HG02759 (cell line): ENCODE measurements around the gene GSAP.

Source experiments
- ATAC-seq: cut with Tn5 transposase; IDR thresholded peaks from one replicate; pipeline ENCODE4 v1.9.1; 2021; ENCODE audit warnings: mild to moderate bottlenecking, moderate library complexity; ENCODE audit not compliant: unreplicated experiment

GSAP gene

DNA sequence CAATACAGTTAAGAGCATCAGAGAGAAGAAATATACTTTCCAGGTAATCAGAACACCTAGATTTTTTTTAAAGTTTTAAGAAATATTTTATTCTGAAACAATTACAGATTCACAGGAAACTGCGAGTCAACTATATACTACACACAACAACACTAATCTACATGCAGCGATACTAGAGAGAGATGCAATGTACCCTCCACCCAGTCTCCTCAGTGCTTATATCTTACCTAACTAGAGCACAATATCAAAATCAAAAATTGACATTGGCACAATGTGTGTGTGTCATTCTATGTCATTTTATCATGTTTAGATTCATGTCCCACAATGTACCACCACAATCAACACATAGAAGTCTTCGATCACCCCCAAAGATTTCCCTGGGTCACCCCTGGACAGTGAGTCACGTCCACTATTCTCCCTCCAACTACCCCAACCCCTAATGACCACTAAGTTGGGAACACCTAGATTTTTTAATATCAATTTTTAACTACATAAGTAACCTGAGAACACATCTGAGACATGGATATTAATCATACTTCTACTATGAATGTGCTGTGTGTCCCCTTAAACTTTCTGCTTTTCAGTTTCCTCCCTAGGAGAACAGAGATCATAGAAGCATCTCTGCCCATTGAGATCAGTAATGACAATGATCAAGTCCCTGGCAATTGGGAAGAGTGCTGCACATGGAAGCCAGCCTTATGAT lies 86.5 kb downstream of the GSAP start:
- ATAC-seq = peak; percentile 15

DNA sequence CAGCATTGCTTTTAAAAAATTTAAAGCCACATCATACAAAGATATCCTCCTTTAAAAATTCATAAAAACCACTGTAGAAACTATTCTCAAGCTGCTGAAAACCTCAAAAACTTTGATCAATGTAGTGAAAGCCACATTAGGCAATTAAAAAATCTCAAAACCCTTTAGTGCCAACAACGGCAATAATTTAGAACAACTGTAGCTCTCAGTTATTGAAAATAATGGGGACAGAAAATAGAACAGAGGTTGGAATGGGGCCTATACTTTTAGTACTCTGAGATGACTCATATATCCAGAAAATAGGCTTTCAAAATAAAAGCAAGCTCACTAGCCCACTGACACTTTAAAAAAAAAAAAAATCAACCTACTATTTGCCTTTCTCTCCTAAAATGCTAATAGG lies 87.5 kb downstream of the GSAP start:
- no peak for ATAC-seq

DNA sequence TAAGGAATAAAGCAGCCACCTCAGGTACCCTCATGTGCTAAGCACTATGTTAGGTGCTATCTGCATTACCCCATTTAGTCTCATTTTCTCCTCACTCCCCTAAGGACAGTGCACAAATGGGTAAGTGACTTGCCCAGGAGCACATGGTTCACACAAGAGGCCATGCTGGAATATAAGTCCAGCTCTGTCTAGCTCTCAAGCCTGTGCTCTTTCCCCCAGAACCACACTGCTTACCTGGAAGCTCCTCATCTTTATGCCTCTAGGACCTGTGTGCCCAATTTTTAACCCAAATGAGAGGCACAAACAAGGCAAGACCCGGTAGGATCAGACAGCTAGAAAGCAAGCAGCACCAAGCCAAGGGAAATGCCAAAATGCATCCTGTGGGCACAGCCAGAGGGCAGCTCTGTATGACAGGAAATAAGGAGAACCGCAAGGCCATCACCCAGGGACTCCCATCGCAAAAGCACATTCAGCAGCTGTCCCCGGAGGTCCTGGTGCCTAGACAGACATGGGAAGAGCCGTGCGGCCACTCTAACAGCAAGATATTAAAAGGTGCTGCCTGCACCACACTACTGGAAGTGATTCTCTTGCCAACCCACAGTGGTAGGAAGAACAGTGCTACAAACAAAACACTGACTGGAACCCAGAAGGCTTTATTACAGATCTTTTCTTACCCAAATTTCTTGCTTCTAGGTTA lies 88.1 kb downstream of the GSAP start:
- ATAC-seq = no peak

DNA sequence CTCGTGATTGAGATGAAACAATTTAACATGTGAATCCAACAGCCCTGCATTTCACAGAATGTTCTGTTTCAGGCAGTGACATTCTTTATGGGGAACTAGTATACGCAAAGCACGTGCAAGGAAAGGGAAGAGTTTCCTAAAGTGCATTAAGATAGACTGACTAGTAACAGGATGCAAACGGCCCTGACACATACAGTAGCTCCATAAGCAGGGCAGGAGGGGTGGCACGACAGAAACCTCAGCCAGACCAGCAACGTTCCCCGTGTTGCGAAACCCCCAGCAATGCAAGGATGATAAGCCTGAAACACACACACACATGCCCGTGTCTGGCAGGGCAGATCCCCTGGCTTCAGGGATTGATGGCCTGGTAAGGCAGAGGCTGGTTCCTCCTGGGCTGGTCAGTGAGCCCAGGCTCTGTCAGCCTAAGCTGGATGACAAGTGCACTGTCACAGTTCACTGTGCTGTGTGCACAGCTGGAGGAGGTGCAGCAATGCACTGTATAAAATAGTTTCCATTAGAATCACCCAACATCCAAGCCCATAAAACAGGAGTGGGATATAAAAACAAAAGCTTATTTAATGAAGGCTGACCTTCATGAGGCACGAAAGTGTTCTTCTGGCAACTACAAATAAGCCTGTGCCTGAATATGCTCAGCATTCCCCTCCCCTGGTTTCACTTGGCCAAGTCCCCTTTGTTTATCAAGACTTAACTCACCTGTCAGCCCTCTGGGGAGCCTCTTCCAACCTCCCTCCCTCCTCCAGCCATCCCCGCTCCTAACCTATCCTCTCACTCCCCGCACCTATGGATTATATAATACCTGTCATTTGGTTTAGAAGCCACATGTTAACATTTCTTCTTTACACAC lies 88.8 kb downstream of the GSAP start:
- no peak for ATAC-seq

DNA sequence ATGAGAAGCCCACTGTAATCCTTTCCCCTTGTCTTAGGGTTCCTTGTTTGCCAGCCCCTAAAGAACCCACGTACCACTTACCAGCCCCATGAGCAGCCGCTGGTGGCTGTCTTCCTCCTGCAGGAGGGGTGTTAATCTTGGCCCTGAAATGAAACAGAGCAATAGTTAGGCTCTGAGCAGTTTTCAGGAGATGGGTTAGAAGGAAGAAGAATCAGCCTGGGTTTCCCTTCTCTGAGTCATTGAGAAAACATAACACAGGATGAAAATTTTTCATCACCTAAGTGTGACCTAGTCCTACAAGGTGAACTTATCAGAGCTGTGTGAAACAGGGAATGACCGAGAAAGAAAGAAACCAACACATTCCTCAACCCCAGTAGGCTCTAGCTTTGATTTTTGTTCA lies 90.0 kb downstream of the GSAP start:
- ATAC-seq = no peak

DNA sequence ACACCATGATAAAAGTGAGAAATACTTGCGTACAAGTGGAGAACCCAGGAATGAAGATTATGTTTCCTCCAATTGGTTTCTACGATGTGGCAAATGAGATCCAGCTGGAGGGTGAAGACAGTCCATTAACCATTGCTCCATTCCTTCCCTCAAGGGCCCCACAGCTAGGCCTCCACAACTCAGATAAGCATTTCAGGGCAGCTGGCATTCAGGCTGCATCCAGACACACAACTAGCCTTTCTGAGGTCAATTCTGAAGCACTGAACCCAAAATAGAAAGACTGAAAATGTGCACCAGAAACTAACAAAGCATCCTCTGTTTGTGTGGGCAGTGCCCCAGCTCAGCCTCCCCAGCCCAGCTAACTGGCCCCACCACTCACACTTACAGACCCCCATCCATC lies 94.8 kb downstream of the GSAP start:
- ATAC-seq = no peak

DNA sequence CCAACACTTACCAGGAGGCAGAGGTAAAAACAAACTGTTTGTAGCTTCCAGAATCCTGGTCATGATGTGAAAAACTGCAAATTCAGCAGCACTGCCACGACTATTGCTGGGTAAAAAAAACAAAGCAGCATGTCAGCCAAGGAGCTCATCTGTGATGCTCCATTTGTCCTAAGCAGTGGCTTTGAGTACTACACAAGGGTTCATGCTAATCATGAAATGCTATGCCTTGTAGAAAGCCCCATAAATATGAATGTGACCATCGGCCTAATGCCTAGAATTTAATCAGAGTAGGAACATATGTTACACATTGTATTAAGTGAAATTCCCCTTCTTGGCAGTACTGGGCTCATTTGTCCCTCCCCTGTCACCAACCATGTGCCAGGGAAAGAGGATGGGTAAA lies 95.4 kb downstream of the GSAP start:
- ATAC-seq = no peak

DNA sequence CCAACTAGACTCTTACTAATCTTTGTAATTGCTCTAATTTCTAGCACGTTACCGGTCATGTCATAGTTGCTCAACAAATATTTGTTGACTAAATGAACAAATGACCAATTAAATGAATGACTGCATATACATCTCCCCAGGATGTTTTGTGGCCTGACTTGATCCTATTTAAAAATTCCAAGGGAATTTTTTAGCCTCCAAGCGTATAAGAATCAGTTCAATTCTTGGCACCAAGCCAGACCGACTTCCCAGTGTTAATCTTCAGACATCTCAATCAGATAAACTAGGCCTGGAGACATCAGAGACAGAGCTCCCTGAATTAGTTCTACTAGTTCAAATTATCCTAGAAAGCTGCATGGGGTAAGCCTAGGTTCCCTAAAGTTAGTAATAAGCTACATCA lies 96.0 kb downstream of the GSAP start:
- ATAC-seq = no peak

DNA sequence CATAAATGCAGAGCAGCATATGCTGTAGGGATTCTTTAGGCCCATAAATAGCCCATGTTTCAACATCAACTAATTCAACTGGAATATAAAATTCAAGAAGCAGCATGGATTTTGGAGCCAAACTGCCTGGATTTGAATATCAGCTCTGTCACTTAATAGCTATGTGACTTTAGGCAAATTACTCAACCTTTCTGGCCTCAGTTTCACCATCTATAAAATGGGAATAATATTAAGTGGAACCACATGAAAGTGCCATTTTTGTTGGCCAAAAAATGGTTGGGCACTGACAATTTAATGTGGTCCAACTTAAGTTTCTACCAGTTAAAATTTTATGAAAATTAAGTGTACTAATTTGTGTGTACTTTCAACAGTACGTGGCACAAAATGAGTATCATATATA lies 98.1 kb downstream of the GSAP start:
- no peak for ATAC-seq

DNA sequence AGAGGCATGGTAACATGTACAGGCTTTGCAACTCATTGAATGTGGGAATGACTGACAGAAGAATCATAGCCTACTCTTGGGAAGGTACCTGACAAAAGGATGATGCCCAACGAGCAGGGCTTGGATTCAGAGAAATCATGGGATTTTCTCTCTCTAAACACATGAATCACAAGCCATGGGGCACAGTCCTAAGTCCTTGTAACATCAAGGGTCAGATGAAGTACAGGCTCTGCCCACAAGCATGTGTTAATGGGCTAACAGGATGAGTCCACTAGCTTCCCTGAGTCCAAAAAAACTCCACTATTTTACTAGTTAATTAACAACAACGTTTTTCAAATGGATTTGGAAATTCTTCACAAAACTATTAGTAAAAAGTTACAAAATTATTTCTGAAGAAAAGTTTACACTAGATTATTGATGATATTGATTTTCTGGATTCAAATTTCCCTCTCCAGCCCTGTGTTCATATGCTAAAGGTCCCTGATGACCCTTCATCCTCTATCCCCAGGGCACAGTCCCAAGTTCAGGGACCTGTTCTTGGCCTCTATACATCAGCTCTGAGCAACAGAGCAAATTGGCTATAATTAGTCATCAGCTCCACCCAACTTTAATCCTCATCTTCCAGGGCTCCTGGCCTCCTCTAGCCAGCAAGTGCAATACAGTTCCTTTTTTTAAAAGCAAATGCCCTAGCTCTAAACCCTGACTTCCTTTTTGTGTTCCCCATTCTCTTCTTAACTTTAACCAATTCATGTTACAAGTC lies 99.8 kb downstream of the GSAP start:
- no peak for ATAC-seq

DNA sequence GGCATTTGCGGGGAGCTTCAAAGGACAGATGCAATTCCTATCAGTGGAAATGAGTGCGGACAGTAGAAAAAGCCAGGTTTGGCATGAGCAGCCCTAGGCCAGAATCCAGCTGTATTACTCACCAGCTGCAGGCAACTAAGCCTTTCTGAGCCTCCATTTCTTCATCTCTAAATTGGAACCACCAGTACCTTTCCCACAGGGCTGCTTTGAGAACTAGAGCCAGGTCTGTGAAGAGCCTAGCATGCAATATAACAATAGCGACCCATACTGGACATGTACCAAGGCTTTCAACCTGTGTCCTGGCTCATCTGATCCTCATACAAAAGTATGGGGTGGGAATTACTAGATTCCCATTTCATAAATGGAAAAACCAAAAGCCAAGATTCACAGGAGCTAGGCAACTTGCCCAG lies 101.0 kb downstream of the GSAP start:
- no peak for ATAC-seq

DNA sequence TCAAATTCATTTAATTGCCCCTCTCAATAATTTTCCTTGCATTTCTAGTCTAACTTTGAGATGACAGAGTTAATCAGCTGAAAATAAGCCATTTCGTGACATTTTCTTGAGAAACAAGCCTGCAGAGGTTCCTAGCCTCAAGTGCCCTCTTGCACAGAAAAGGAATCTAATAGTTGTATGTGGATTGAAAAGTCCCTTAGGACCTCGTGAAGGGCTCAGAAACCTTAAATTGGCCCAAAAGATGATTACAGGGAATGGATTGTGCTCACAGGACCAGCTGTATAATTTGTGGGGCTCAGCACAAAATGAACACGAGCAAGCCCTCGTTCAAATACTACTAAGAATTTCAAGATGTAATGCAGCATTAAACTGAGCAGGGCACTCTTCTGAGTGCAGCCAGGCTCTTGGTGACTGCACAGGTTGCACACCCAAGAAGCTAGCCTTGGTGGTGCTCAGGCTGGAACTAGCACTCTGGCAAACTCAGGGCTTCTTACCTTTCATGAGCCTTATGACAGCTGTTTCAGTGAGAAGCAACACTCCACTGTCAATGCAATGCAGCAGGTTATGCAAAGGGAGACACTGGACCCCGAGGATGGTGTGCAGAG lies 102.2 kb downstream of the GSAP start:
- ATAC-seq = no peak

DNA sequence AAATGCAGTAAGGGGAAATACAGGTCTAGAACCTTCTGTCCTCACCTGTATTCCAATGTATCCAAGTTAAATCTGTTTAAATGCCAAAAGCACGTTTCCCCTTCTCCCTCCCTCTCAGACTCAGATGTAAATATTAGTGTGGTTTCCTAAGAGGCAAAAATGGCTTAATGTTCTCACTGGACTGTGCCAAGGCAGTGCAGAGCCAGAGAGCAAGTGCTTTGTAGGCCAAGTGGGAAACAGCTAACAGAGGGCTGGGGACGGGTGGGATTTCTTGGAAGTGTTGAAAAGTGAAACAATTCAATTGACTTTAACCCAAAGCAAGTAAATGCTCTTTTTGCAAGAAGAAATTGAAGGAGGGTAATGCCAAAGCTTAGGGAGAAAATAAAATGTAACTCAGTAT lies 103.1 kb downstream of the GSAP start:
- ATAC-seq = no peak

DNA sequence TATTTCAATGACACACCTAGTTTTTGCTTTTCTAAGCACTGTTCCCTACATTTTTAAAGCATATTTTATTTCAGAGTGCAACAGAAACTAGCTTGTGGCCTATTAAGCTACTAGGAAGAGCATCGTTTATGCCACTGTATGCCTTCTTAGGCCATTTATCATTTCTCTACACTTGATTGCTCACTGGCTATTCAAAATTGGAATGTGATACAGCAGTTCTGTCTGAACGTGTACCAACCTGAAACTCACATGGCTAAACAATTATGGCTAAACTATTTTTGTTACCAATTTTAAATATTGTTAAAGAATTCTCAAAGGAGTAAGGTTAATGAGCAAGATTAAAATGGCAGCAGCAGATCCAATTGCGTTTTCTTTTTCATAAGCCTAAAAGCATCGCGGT lies 105.2 kb downstream of the GSAP start:
- ATAC-seq = no peak

DNA sequence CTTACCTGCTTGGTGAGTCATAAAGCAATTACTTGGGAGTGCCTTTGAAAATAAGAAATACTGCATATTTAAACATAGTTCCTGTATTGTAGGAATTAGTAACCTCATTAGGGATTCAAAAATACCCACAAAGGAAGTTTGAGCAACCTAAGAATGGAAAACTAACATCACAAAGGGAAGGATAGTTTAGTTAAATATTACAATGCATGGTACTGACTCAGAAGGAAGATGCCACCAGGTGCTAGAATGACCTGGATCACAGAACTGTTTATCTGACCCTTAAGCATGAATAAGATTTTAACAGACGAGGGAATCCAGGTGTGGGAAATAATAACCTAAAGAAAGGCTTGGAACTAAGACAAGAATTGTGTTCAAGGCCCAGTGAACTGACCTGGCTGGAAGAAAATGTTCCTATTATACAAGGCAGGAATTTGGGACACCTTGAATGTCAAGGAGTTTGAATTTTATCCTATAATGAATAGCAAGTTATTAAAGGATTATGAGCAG lies 106.4 kb downstream of the GSAP start:
- ATAC-seq = no peak

DNA sequence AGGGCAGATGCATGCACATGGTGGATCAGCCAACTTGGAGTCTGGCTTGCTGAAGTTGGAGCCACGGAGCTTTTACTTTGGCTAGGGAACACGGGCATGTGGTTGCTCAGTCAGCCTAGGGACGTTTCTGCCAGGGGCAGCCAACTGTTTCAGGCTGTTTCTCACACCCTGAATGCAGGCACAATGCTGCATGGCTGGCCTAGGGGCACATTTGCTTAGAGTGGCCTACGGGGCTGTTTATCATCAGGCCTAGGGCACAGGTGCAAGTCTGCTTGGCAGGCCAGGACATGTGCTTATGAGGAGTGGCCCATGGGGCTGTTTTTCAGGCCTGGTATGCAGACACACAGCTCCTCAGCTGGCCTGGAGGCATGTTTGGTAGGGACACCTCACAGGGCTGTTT lies 107.4 kb downstream of the GSAP start:
- no peak for ATAC-seq

DNA sequence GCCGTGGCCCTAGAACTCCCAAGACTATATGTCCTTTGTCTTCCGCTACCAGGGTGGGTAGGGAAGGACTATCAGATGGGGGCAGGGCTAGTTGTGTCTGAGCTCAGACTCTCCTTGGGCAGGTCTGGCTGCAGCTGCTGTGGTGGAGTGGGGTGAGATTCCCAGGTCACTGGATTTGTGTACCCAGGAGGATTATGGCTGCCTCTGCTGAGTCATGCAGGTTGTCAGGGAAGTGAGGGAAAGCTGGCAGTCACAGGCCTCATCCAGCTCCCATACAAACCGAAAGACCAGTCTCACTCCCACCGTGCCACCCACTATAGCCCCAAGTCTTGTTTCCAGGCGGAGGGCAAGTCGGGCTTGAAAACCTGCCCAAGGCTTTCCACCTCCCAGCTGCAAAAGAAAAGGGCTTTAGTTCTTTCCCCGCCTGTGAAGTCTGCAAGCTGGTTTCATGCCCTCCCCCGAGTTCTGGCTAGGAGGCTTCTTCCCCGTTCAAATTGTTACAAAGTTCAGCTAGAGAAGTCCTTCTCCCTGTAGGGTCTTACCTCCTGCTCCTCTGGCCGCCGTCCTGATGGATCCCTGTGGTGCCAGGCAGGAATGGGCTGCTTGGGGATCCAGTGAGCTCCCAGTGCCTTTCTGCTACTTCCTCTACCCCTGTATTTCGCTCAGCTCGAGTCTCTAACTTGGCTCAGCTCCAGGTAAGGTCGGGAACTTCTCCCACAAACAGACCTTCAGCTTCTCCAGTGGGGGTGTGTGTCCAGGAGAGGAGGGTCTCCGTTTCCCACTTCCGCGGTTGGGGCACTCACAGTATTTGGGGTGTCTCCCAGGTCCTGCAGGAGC lies 109.7 kb downstream of the GSAP start:
- ATAC-seq = no peak

DNA sequence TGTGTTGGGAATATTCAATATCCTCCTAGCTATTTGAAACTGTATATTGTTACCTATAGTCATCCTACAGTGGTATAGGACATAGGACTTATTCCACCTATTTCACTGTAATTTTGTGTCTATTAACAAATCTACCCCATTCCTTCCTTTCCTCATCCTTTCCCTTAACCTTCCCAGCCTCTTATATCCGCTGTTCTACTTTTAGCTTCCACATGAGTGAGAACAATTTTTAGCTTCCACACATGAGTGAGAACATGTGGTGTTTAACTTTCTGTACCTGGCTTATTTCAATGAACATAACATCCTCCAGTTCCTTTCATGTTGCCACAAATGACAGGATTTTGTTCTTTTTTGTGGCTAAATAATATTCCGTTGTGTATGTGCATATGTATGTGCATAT lies 120.6 kb downstream of the GSAP start:
- ATAC-seq = no peak

DNA sequence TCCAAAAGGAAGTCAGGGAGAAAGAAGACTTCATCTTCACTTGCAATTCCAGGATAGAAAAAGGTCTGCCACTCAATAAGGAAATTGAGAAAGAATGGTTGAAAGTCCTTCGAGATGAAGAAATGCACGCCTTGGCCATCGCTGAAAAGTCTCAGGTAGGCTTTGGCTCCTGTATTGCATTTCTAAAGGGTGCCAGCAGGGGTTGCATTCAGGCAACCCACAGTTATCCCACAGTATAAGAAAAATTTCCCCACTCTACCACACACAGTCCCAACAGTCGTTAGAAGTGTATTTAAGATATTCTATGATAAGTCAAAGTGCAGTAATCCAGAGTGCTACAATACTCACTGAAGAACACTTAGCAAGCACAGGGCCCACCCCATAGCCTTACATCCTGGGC lies 123.1 kb downstream of the GSAP start:
- ATAC-seq = no peak

DNA sequence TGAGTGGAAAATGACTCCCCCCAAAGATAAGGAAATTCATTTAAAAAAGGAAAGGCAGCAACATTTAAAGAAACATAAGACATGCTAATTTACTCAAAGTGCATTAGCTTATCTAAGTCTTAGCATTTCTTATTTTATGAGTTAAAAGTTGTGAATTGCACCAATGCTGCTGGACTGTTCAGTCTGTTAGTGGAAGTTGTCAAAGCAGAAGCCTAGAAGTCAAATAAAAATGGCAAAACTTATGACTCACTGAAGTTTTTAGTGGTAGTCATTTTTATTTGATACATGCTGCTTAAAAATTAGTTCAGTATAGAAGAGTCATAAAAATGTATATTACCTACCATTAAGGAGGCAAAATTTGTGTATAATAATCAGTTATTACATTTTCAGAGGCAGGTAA lies 125.7 kb downstream of the GSAP start:
- no peak for ATAC-seq
